Bone marrow (tissue), 2 donors: ENCODE results near the gene ATP13A3.
"Not testable (repeated sequence)": the region's sequence is repeated elsewhere in the genome, so short reads cannot be mapped to it uniquely, and the experiment has no call there.

Source experiments
- DNase-seq, 2 donors: peaks; one replicate each; lab custom pipeline; 2025; lab: John Stamatoyannopoulos, UW

The ATP13A3 gene

DNA sequence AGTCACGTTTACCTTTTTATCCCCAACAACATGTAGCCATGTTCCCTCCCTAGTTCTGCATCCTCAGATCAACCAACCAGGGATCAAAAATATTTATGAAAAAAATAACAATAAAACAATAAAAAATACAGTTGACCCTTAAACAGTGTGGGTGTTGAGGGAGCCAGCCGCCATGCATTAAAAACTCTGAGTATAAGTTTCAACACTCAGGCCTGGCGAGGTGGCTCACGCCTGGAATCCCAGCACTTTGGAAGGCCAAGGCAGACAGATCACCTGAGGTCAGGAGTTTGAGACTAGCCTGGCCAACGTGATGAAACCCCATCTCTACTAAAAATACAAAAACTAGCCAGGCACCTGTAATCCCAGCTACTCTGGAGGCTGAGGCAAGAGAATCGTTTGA is 12.7 kb upstream of the ATP13A3 start:
- not testable (repeated sequence) for DNase-seq

DNA sequence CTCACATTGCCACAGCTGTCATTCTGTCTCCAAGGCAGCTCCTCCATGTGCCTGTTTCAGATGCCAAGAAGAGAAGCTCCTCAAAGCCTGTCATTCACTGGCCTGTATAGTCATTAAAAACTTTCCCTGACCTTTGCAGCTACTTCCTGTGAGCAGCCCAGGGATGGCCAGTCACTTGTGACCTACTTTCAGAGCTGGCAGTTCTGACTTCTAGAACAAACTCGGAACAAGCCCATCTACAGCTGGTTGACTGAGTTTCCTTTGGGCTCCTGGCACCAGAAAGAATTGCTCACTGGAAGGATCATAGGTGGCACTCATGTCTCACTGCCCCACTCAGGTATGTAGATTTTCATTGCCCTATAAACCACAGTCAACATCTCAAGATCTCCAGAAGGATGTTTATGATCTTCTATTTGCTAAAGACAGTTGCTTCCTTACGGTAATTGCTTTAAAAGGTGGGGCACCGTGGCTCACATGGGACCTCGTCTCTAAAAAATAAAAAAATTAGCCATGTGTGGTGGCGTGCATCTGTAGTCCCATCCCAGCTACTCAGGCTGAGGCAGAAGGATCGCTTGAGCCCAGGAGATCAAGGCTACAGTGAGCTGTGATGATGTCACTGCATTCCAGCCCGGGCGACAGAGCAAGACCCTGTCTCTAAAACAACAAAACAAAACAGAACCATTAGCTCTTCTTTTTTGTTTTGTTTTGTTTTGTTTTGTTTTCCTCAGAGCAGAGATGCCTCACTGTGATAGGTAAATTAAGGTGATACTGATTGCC is 11.2 kb upstream of the ATP13A3 start:
- DNase-seq, result no peak

DNA sequence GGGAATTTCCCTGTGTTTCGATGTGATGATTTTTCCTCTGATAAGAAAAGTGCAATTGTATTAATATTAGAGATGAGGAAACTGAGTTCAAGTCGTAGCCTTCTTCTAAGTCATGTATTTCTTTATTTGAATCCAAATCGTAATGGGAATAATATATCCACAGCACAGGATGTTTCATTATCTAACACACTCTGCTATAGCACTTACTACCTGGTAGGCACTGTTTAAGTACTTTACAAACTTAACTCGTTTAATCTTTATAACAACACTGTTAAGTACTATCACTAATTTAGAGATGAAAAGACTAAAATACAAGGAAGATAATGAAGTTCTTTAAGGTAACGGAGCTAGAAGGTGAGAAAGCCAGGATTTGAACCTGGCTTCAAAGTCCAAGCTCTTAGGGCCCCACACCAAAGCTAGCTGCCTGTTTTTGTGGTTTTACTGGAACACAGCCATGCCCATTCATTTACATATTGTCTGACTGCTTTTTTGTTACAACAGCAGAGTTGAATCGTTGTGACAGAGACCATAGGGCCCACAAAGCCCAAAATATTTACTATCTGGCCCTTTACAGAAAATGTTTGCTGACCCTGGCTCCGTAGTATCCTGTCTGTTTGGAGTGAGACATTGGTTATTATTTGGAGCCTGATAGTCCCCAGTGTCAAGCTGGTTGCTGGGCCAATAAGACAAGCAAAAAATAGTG is 9.6 kb upstream of the ATP13A3 start:
- DNase-seq, result no peak

DNA sequence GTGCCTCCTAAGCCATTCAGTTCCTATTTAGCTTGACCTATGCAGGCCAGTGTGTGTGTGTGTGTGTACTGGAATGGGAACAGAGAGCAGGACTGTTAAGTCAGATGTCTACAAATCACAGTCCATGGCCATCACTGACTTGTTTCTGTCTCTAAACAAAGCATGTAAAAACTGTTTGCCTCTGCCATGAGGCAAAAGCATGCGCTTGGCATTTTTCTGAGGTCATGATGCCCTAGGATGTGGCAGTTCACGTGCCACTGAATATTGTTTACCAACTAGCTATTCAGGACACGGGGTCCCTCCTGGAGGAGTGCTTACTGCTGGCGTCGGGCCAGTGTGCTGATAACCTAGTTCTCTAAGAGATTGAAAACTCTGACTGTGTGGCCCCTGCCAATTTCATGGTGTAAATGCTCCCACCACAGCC is 8.2 kb upstream of the ATP13A3 start:
- no peak for DNase-seq

DNA sequence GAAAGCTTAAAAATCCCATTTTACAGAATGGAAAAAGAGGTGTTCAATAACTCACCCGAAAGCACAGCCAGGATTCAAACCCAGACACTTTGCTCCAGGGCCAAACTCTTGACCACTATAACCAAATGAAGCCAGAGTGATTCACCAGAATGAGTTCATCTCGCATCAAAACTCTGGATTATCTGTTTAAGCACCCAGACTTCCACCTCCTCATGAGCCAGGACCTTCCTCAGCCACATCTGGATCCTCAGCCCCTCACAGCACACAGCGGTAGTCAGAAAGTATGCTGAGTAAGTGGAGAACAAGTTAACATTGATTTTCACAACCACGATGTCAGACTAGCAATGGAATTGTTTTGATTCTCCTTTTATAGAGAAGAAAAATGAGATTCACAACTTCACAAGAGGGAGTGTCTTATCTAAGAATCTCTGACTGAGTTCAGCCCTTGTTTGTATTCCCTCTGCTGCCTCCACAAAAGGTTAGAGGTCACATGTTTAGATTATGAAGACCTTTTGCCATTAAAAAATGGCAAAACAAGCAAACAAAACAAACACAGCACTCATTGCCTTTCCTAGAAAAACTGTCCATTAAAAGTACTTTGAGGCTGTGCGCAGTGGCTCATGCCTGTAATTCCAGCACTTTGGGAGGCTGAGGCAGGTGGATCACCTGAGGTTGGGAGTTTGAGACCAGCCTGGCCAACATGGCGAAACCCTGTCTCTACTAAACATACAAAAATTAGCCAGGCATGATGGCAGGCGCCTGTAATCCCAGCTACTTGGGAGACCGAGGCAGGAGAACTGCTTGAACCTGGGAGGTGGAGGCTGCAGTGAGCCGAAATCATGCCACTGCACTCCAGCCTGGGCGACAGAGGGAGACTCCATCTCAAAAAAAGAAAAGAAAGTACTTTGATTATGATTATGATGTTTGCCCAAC is 7.5 kb upstream of the ATP13A3 start:
- not testable (repeated sequence) for DNase-seq

DNA sequence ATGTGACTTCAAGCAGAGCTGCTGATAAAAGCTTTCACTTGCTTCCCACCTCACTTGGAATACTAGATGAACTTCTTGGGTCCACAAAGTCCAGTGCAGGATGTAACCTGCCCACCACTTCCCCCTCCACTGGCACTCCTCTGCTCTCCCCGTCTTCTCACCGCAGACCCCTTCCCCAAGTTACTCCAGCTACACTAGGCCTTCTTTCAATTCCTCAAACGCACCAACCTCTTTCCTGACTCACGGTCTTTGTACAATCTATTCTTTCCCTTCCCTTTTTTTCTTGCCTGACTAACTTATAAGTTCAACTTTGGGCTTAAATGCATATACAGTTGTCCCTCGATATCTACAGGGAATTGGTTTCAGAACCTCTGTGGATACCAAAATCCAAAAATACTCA is 5.2 kb upstream of the ATP13A3 start:
- DNase-seq, result peak in 1 of 2 donors; percentile 6

DNA sequence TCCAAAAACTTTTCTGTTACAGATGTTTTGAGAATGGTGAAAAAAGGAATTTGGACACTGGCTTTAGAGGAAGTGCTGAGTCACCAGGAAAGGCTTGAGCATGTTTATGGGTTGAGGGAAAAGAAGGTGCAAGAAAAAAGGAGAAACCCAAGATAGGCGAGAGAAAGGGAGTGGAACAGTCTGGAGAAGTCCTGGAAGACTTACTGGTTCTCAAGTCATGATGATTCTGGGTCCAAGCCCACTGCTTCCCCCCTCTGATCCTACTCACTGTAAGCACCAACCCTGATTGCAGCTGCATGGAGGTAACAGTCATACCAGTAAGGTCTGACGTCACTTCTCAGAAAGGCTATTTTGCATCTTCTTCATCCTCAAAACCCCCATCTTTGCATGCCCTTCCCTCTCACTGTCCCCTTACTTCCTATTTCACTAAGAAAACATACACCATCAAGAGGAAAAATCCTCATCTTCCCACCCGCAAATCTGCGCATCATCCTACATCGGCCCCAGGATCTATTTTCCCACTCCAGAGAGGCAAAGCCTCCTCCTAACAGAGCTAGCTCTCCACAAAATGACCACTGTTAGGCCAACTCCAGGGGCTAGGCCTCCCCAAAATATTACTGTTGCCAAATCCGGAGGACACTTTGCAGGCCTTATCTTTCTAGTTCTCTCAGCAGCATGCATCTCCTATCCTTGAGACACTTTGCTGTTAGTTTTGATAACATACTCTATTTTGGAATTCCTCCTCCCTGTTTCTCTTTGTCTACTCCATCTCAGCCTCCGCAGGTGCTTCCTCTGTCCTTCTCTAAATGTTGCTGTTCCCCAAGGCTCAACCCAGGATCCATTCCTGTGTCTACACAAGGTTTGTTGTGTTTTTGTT is 3.2 kb upstream of the ATP13A3 start:
- DNase-seq, result no peak

DNA sequence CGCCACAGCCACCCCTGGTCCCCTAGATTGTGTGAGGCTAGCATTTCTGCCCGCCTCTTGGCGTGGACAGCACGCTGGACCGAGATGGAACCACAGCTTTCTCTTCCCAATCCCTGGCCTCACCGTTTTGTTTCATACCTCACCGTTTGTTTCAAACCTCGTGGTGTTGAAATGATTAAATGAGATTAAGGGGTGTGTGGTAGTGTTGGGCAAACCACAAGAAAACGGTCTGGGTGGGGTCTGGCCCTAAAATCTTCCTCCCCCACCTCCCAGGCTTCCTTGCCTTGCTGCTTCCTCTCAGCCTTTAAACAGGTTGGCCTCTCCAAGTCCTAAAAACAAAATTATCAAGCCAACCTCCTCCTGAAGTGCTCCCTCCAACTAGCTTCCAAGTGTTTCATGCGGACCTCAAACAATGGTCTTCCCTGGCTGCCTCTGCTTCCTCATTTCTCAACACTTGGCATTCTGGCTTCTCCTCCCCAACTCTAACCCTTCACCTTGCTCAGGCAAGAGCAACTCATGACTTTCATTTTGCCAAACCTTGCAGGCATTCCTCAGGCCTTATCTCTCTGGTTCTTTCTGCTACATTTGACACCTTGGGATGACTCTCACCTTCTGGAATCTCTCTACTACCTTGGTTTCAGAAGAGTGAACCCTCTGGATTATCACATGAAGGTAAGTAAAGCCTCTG is 1.4 kb upstream of the ATP13A3 start:
- DNase-seq, result no peak

DNA sequence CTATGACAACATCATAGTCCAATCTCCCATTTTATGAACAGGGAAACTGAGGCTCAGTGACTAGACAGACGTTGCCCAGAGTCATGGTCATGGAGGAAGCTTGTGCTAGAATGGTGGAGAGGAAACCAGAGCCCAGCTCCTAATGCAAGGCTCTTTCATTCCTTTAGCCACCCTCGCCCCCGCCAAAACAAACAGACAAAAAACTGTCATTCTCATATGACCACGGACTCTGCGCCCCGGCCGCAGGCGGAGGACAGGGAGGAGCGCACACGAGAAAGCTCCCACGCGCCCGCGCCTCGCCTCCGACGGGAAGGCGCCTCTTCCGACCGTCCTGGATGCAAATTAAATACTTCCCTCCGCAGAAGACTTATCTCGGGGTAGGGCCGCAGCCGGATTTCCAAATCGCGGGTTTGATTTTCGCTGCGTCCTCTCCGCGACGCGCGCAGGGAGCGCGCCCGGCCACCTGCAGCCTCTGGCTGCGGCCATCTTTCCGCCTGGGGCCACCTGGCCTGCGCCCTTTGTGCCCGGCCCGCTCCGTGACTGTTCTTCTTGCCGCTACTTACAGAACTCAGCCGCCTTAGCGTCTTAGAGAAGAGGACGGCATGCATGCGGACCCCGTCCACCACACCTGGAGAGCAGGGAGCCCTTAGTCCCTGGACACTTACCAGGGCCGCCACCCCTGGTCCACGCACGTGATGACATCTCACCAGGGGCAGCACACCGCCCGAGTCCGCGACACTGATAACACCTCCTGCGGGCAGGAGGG is 670 bp upstream of the ATP13A3 start:
- peak in 1 of 2 donors; percentile 67 for DNase-seq

DNA sequence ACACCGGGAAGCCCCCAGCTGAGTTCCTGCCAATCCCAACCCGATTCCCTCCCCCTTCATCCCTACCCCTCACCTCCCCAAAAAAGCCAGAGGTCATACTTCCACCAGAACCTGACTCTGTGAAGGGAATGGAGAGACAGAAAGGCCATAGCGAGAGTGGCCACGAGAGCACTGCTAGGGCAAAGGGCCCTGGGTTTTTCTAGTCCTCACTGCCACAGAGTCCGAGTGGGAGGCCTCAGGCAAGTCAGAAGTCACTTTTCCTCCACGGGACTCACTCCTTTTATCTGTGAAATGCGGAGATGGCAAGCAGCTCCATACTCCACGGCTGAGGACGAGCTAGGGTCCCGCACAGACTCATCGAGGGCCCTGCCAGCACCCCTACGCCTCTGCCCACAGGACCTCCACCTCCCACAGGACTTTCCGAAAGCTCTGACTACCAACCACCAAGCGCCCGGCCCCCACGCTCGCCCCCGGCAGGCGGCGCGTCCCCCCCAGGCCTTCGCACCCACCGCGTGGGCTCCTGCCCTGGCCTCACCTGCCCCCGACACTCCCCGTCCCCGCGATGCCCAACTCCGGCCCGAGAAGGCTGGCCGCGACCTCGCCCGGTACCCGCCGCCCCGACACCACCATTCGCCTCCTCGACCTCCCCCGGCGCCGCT is 792 bp downstream of the ATP13A3 start:
- peak; percentile 22 to 37 for DNase-seq

DNA sequence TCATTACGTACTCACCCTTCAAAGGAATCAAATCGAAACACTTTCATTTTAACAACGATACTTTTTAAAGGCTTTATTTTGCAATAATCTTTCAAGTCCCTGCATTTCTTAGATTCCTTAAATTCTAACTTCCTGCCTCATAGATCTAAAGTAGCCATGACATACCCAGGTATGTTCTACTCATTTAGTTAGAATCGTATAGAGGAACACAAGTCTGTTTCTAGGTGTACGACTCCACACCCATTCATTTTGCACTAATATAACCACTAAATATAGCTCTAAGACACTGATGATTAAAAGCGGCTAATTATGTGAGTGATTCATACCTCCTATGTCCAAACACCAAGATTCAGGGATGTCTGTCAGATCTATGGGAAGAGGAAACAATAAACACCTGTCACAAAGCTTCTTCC is 1.3 kb downstream of the ATP13A3 start:
- DNase-seq, result no peak

DNA sequence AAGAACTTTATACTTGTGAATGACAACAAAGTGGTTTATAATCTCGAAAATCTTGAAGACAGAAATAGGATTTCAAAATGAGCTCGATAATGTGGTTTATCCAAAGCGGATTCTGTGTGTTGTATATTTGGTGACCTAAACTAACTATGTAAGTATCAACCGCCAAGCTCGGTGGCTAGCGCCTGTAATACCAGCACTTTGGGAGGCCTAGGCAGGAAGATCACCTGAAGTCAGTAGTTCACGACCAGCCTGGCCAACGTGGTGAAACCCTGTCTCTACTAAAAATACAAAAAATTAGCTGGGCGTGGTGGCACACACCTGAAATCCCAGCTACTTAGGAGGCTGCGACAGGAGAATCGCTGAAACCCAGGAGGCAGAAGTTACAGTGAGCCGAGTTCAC is 2.2 kb downstream of the ATP13A3 start:
- DNase-seq, result no peak

DNA sequence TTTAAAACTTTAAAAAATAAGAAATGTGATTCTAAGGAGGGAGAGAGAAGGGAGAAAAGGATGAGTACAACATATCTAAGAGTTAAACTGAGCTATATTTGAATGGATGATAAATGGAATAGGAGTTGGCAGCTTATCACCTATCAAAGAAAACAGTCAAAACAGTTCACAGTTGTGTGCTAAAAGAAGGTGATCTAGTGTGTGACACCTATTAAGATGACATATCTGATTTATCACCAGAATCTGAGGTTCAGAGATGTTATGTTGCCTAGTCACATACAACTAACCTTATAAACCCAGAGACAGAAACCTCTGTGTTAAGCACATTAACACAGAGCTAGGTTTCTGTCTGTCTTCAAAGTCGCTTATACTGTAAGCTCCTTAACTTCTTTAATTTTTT is 3.0 kb downstream of the ATP13A3 start:
- no peak for DNase-seq

DNA sequence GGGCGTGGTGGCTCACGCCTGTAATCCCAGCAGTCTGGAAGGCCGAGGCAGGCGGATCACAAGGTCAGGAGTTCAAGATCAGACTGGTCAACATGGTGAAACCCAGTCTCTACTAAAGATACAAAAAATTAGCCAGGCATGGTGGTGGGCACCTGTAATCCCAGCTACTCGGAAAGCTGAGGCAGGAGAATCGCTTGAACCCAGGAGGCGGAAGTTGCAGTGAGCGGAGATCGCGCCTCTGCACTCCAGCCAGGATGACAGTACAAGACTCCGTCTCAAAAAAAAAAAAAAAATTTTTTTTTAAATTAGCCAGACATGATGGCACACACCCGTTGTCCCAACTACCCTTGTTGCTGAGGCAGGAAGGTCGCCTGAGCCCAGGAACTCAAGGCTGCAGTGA is 4.0 kb downstream of the ATP13A3 start:
- not testable (repeated sequence) for DNase-seq

DNA sequence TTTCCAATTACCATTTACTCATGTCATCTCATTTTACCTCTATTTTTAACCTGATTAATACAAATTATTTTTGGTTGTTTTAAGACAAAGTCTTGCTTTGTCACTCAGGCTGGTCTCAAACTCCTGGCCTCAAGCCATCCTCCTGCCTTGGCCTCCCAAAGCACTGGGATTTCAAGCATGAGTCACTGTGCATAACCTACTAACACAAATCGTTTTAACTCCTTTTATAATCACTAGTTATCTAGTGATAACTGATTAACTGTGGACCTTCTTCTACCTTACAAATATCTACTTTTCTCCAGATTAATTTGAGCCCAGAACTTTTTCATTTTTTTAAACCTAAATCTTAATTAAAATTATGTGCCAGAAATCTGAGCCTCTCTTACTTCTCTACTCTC is 4.6 kb downstream of the ATP13A3 start:
- no peak for DNase-seq

DNA sequence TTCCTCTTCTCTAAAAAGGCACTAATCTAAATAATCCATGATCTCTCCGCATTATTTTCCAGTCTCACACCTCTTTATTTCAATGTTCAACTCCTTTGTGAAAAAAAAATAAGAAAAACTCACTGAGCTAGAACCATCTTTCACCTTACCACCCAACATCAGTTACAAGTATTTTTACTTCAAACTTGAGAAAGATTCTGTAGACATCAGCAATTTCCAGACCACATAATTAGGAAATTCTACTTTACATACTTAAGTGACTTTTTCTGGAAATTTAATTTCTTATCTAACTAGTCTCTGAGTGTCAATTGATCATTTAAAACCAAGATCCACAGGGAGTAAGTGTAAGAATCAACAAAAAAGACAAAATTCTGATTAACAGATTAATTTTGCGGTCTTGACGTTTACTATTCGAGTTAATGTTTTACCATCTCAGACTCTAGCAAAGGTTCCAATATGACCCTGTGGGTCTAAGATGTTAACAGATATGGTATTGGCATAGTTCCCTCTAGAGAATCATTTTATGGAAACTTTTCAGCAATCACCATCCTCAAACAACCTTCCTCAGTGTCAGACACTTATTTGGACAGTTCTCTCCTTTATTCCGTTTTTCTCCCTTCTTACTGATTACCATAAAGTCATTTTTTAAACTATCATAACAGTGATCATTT is 5.1 kb downstream of the ATP13A3 start:
- no peak for DNase-seq

DNA sequence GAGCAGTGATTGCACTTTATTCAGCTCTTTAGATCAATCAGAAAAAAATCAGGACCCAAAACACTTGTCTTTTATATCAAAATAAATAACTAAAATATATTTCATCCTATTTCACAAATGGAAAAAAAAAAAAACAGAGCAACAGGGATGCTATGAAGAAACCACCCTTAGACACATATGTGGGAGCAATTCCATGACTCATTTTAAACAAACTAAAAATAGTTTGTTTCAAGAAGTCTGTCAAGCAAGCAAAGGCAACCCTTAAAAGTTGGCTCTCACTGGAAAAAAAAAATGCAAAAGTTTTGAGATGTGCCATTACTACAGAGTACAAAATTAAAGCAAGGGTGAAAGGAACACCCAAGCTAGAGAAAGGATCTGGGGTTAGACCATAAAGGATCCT is 5.7 kb downstream of the ATP13A3 start:
- DNase-seq, result peak in 1 of 2 donors; percentile 34

DNA sequence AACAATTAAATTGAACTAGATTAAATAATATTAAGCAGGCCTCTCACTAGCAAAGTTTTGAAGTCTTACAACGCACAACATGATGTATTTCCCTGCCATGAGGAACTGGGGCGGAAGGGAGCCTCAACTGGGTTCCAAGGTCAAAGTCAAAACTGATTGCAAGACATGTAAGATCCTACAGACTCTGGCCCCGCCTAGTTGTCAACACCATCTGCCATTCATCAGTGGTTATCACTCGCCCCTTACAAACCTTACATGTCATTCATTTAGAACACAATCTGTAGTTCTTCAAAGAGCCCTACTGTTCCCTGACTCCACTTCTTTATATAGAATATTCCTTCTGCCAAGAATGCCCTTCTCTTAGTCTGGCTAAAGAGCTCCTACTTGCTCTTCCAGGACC is 10.0 kb downstream of the ATP13A3 start:
- DNase-seq, result no peak

DNA sequence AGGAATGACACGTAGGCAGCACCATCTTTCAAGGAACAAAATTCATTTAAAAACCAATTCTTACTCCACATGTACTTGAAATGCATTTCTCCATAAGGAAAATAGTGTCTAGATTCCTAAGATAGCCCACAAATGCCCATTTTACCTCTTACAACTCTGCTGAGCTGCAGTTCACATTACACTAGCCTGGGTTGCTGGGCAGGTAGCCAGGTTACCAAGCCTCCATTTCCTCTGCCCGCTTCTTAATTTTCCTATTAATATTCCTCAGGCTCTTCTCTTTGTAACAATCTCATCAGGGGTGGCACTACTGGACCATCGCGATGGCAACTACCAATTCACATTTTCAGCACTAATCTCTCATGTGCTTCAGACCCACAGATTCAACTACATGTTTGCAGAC is 10.8 kb downstream of the ATP13A3 start:
- no peak for DNase-seq
